ENCODE results near the gene PEG3. TPM values are rescaled to one million over a fixed set of nuclear protein-coding genes. Genes with fewer than 3 reads are reported as not detected.

Gene PEG3
- total RNA-seq, 5 donors from 2014 or later (not counting 1 experiment from before 2014, with no cell fraction given), result 0.09 to 1.5 (median 0.49) TPM; not detected in 1

DNA sequence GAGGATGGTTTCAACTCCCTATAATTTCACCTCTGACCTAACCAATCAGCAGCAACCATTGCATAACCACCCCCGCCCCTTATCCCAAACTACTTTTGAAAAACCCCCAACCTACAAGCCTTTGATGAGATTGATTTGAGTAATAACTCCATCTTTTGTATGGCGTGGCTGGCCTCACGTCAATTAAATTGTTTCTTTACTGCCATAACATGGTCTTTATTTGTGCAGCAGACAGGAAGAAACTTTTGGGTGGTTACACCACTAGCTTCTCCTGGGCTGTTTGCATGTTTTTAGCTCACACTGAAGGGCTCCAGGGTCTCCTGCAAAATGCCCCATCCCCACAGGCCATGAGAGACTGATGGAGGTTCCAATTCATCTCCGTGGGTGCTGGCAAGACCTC is 34.0 kb upstream of the PEG3 start:
- Histone ChIP-seq H3K4me3 (ENCODE audit: control insufficient read depth in 1 of 2, extremely low read depth in 1 of 2, low read length in 1 of 2) (no peak overlapping the region), H3K27ac (ENCODE audit: low read length) (no peak overlapping the region), H3K9me3 (no peaks in the 10 kb centered on the region), H3K36me3 (ENCODE audit: control insufficient read depth in 2 of 2, extremely low read depth in 1 of 2, insufficient read depth in 1 of 2, low read length in 1 of 2) (no peaks in the 10 kb centered on the region), H3K27me3 (replicated peaks in 1 of 2; ENCODE audit: control insufficient read depth in 2 of 2, extremely low read depth in 1 of 2, insufficient read depth in 2 of 2, low read length in 1 of 2) (no peaks in the 10 kb centered on the region), H3K4me1 (ENCODE audit: control insufficient read depth in 1 of 2, extremely low read depth in 1 of 2, insufficient read depth in 2 of 2, low read length in 2 of 2) (no peaks in the 10 kb centered on the region)
- Mint-ChIP-seq H3K36me3 (no peaks in the 10 kb centered on the region), H3K9me3 (peaks cover 30 to 50% (median 39%) of the 10 kb centered on the region in 3 donors), H3K4me1 (no peaks in the 10 kb centered on the region), H3K4me3 (no peak overlapping the region), H3K27me3 (no peaks in the 10 kb centered on the region), H3K27ac (no peak overlapping the region)
- POLR2A ChIA-PET, result no interaction called here
- CTCF ChIA-PET, result no interaction called here
- ATAC-seq (replicated peaks in 1 of 4), result no peak
- WGBS (ENCODE audit: insufficient coverage), result 69% methylated on average over 3 of the region's 4 CpGs
- DNase-seq, result no peak

DNA sequence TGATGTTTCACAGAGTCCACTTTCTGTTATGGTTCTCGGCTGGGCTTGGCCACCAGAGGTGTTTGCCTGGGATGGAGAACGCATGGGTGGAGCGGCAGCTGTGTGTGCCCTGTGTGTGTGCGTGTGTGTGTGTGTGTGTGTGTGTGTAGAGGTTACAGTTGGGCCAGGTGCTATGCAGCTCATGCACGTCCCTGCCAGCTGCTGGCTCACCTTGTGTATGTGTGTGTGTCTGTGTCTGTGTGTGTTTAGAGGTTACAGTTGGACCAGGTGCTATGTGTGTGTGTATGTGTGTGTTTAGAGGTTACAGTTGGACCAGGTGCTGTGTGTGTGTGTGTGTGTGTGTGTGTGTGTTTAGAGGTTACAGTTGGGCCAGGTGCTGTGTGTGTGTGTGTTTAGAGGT is 33.0 kb upstream of the PEG3 start:
- WGBS (ENCODE audit: insufficient coverage), result 83% methylated on average over 5 of the region's 5 CpGs
- Mint-ChIP-seq H3K4me1 (no peaks in the 10 kb centered on the region), H3K27ac (no peak overlapping the region), H3K27me3 (no peaks in the 10 kb centered on the region), H3K36me3 (no peaks in the 10 kb centered on the region), H3K9me3 (peaks cover 30 to 54% (median 39%) of the 10 kb centered on the region in 3 donors), H3K4me3 (no peak overlapping the region)
- ChIA-PET CTCF (no interaction called here), POLR2A (no interaction called here)
- no peaks in the 10 kb centered on the region for H3K27me3 ChIP-seq (replicated peaks in 1 of 2; ENCODE audit: control insufficient read depth in 2 of 2, extremely low read depth in 1 of 2, insufficient read depth in 2 of 2, low read length in 1 of 2)
- DNase-seq (no peak), ATAC-seq (replicated peaks in 1 of 4) (no peak)
- H3K4me1 ChIP-seq (ENCODE audit: control insufficient read depth in 1 of 2, extremely low read depth in 1 of 2, insufficient read depth in 2 of 2, low read length in 2 of 2), result no peaks in the 10 kb centered on the region
- no peaks in the 10 kb centered on the region for H3K9me3 ChIP-seq
- no peak overlapping the region for H3K27ac ChIP-seq (ENCODE audit: low read length)
- H3K4me3 ChIP-seq (ENCODE audit: control insufficient read depth in 1 of 2, extremely low read depth in 1 of 2, low read length in 1 of 2), result no peak overlapping the region
- no peaks in the 10 kb centered on the region for H3K36me3 ChIP-seq (ENCODE audit: control insufficient read depth in 2 of 2, extremely low read depth in 1 of 2, insufficient read depth in 1 of 2, low read length in 1 of 2)

DNA sequence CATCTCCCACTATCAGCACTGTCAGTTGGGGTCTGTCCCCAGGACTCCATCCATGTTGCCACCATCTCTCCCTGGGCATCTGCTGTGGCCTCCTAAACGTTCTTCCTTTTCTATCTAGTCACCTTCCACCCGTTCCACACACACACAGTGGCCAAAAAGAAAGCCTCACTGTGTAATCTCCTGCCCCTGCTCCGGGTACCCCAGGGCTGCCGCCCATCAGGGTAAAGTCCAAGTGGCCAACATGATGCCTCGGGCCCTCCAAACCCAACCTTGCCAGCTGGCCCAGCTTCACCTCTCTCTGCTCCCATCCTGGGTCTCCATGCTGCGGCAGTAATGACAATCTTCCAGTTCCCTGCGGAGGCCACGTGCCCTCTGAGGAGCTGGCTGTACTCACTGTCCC is 29.4 kb upstream of the PEG3 start:
- Histone ChIP-seq H3K9me3 (no peaks in the 10 kb centered on the region), H3K4me1 (ENCODE audit: control insufficient read depth in 1 of 2, extremely low read depth in 1 of 2, insufficient read depth in 2 of 2, low read length in 2 of 2) (no peaks in the 10 kb centered on the region), H3K36me3 (ENCODE audit: control insufficient read depth in 2 of 2, extremely low read depth in 1 of 2, insufficient read depth in 1 of 2, low read length in 1 of 2) (no peaks in the 10 kb centered on the region), H3K4me3 (ENCODE audit: control insufficient read depth in 1 of 2, extremely low read depth in 1 of 2, low read length in 1 of 2) (no peak overlapping the region), H3K27ac (ENCODE audit: low read length) (no peak overlapping the region), H3K27me3 (replicated peaks in 1 of 2; ENCODE audit: control insufficient read depth in 2 of 2, extremely low read depth in 1 of 2, insufficient read depth in 2 of 2, low read length in 1 of 2) (no peaks in the 10 kb centered on the region)
- Mint-ChIP-seq H3K27ac (no peak overlapping the region), H3K4me1 (no peaks in the 10 kb centered on the region), H3K36me3 (no peaks in the 10 kb centered on the region), H3K9me3 (peaks cover 35 to 61% (median 47%) of the 10 kb centered on the region in 3 donors), H3K4me3 (no peak overlapping the region), H3K27me3 (no peaks in the 10 kb centered on the region)
- POLR2A ChIA-PET, result no interaction called here
- DNase-seq, result no peak
- no peak for ATAC-seq (replicated peaks in 1 of 4)
- 84% methylated on average over 8 of the region's 8 CpGs for WGBS (ENCODE audit: insufficient coverage)
- CTCF ChIA-PET, result no interaction called here

DNA sequence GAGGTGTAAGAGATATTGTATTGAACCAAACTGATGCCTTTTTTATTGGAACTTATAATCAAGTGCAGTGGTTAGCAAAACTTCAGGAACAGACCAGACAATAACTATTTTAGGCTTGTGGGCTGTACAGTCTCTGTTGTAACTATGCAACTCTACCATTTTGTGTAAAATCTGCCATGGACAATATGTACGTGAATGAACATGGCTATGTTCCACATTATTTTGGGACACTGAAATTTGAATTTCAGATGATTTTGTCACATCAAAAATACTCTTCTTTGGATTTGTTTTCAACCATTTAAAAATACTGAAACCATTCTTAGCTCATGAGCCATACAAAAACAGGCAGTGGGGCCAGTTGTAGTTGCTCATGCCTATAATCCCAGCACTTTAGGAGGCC is 27.9 kb upstream of the PEG3 start:
- Histone ChIP-seq H3K4me3 (ENCODE audit: control insufficient read depth in 1 of 2, extremely low read depth in 1 of 2, low read length in 1 of 2) (no peak overlapping the region), H3K27ac (ENCODE audit: low read length) (no peak overlapping the region), H3K36me3 (ENCODE audit: control insufficient read depth in 2 of 2, extremely low read depth in 1 of 2, insufficient read depth in 1 of 2, low read length in 1 of 2) (no peaks in the 10 kb centered on the region), H3K4me1 (ENCODE audit: control insufficient read depth in 1 of 2, extremely low read depth in 1 of 2, insufficient read depth in 2 of 2, low read length in 2 of 2) (no peaks in the 10 kb centered on the region), H3K9me3 (no peaks in the 10 kb centered on the region), H3K27me3 (replicated peaks in 1 of 2; ENCODE audit: control insufficient read depth in 2 of 2, extremely low read depth in 1 of 2, insufficient read depth in 2 of 2, low read length in 1 of 2) (peaks cover 0 to 3% of the 10 kb centered on the region in 2 experiments)
- Mint-ChIP-seq H3K27me3 (no peaks in the 10 kb centered on the region), H3K36me3 (no peaks in the 10 kb centered on the region), H3K4me1 (no peaks in the 10 kb centered on the region), H3K27ac (no peak overlapping the region), H3K4me3 (no peak overlapping the region), H3K9me3 (peaks cover 39 to 59% (median 47%) of the 10 kb centered on the region in 3 donors)
- ChIA-PET POLR2A (no interaction called here), CTCF (no interaction called here)
- no peak for ATAC-seq (replicated peaks in 1 of 4)
- DNase-seq, result no peak
- WGBS (ENCODE audit: insufficient coverage), result no CpG with 5 or more reads among the region's 1 CpG

DNA sequence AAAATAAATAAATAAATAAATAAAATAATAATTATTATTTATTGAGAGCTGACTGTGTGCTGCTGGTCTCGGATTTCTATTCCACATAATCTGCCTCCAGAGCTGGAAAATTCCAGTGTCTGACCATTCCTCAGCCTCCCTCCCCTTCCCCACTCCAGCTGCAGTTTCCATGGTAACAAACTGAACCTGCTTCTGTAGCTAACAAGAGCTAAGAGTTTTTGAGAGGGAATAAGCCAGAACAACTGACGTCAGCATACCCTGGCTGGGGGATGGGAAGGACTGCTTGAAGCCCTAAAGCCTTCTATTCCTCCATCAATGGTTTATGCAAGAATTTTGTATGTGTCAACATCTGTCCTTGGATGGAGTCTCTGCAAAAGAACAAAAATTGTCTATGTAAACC is 26.0 kb upstream of the PEG3 start:
- ChIA-PET POLR2A (no interaction called here), CTCF (no interaction called here)
- peaks cover 40 to 56% (median 49%) of the 10 kb centered on the region in 3 donors for H3K9me3 Mint-ChIP-seq
- no peaks in the 10 kb centered on the region for H3K9me3 ChIP-seq
- no peak overlapping the region for H3K27ac Mint-ChIP-seq
- H3K4me1 Mint-ChIP-seq, result no peaks in the 10 kb centered on the region
- H3K36me3 ChIP-seq (ENCODE audit: control insufficient read depth in 2 of 2, extremely low read depth in 1 of 2, insufficient read depth in 1 of 2, low read length in 1 of 2), result no peaks in the 10 kb centered on the region
- ATAC-seq (replicated peaks in 1 of 4), result no peak
- no peak overlapping the region for H3K4me3 ChIP-seq (ENCODE audit: control insufficient read depth in 1 of 2, extremely low read depth in 1 of 2, low read length in 1 of 2)
- peaks cover 0 to 3% of the 10 kb centered on the region in 2 experiments for H3K27me3 ChIP-seq (replicated peaks in 1 of 2; ENCODE audit: control insufficient read depth in 2 of 2, extremely low read depth in 1 of 2, insufficient read depth in 2 of 2, low read length in 1 of 2)
- H3K27ac ChIP-seq (ENCODE audit: low read length), result no peak overlapping the region
- WGBS (ENCODE audit: insufficient coverage), result no CpG with 5 or more reads among the region's 2 CpGs
- no peaks in the 10 kb centered on the region for H3K4me1 ChIP-seq (ENCODE audit: control insufficient read depth in 1 of 2, extremely low read depth in 1 of 2, insufficient read depth in 2 of 2, low read length in 2 of 2)
- no peaks in the 10 kb centered on the region for H3K27me3 Mint-ChIP-seq
- no peak overlapping the region for H3K4me3 Mint-ChIP-seq
- DNase-seq, result no peak
- H3K36me3 Mint-ChIP-seq, result no peaks in the 10 kb centered on the region

DNA sequence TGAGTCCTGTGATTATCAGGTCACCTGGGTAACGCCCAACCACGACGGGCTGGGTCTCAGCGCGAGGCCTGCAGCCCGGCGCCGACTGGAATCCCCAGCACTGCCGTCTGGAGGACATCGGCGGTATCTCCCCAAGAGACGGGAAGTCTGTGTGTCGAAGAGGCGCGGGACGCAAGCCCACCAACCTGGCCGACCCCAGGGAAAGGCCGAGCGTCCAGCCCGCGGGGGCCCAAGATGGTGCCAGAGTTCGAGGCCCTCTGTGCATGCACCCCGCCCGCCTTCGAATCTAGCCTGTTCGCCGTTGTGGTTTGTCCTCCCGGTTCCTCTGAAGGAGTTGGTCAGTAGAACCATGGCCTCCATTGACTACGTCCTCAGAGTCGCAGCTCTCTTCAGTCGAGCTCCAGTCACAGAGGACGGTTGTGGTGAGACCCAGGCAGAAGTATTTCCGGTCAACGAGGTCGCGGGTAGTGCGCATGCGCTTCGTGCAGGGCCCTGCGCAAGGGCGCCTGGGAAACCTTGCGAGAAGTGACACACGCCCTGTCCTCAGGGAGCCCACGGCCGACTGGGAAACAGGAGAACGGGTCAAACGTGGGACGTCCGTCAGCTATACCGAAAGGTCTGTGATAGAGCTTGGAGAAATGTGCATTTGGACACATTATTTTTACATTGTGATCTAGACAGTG is 24.1 kb upstream of the PEG3 start:
- Mint-ChIP-seq H3K9me3 (peaks cover 26 to 47% (median 45%) of the 10 kb centered on the region in 3 donors), H3K27me3 (no peaks in the 10 kb centered on the region), H3K4me3 (no peak overlapping the region), H3K27ac (no peak overlapping the region), H3K4me1 (no peaks in the 10 kb centered on the region), H3K36me3 (no peaks in the 10 kb centered on the region)
- Histone ChIP-seq H3K36me3 (ENCODE audit: control insufficient read depth in 2 of 2, extremely low read depth in 1 of 2, insufficient read depth in 1 of 2, low read length in 1 of 2) (no peaks in the 10 kb centered on the region), H3K27ac (ENCODE audit: low read length) (no peak overlapping the region), H3K4me1 (ENCODE audit: control insufficient read depth in 1 of 2, extremely low read depth in 1 of 2, insufficient read depth in 2 of 2, low read length in 2 of 2) (no peaks in the 10 kb centered on the region), H3K9me3 (no peaks in the 10 kb centered on the region), H3K4me3 (ENCODE audit: control insufficient read depth in 1 of 2, extremely low read depth in 1 of 2, low read length in 1 of 2) (no peak overlapping the region), H3K27me3 (replicated peaks in 1 of 2; ENCODE audit: control insufficient read depth in 2 of 2, extremely low read depth in 1 of 2, insufficient read depth in 2 of 2, low read length in 1 of 2) (peaks cover 0 to 3% of the 10 kb centered on the region in 2 experiments)
- ATAC-seq (replicated peaks in 1 of 4) (no peak), DNase-seq (no peak)
- WGBS (ENCODE audit: insufficient coverage), result 53% methylated on average over 43 of the region's 50 CpGs
- CTCF ChIA-PET, result no interaction called here
- POLR2A ChIA-PET, result no interaction called here

DNA sequence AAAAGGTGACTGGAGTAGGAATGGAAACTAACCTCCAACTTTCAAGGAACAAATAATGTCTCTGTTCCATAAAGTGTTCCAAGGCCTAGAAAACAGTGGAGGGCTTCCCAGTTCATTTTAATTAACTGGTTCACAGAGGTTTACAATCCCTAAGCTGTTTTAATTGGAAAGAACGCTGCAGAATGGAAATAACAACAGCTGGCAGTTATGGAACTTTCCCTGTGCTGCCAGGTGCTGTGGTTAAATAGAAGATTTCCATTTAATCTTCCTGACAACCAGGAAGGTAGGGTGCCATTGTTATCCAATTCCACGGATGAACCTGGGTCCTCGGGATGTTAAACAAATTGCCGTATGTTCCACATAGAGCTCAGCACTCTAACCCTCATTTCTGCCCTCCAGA is 22.2 kb upstream of the PEG3 start:
- no peaks in the 10 kb centered on the region for H3K4me1 Mint-ChIP-seq
- Histone ChIP-seq H3K9me3 (no peaks in the 10 kb centered on the region), H3K27ac (ENCODE audit: low read length) (no peak overlapping the region), H3K4me3 (ENCODE audit: control insufficient read depth in 1 of 2, extremely low read depth in 1 of 2, low read length in 1 of 2) (no peak overlapping the region), H3K27me3 (replicated peaks in 1 of 2; ENCODE audit: control insufficient read depth in 2 of 2, extremely low read depth in 1 of 2, insufficient read depth in 2 of 2, low read length in 1 of 2) (peaks cover 0 to 3% of the 10 kb centered on the region in 2 experiments), H3K36me3 (ENCODE audit: control insufficient read depth in 2 of 2, extremely low read depth in 1 of 2, insufficient read depth in 1 of 2, low read length in 1 of 2) (no peaks in the 10 kb centered on the region), H3K4me1 (ENCODE audit: control insufficient read depth in 1 of 2, extremely low read depth in 1 of 2, insufficient read depth in 2 of 2, low read length in 2 of 2) (no peaks in the 10 kb centered on the region)
- peaks cover 20 to 44% (median 41%) of the 10 kb centered on the region in 3 donors for H3K9me3 Mint-ChIP-seq
- POLR2A ChIA-PET, result no interaction called here
- H3K36me3 Mint-ChIP-seq, result no peaks in the 10 kb centered on the region
- no peak overlapping the region for H3K4me3 Mint-ChIP-seq
- ATAC-seq (replicated peaks in 1 of 4), result no peak
- DNase-seq, result no peak
- H3K27ac Mint-ChIP-seq, result no peak overlapping the region
- CTCF ChIA-PET, result no interaction called here
- no peaks in the 10 kb centered on the region for H3K27me3 Mint-ChIP-seq
- WGBS (ENCODE audit: insufficient coverage), result 100% methylated on average over 1 of the region's 4 CpGs
